GM19468 (cell line): ENCODE results near the gene LTBP2.
"Not testable (repeated sequence)": the region's sequence is repeated elsewhere in the genome, so short reads cannot be mapped to it uniquely, and the experiment has no call there.

Experiments used
- ATAC-seq: cut with Tn5 transposase; IDR thresholded peaks from one replicate; pipeline ENCODE4 v1.9.1; 2021; ENCODE audit warnings: mild to moderate bottlenecking, moderate library complexity, moderate number of reproducible peaks; ENCODE audit not compliant: unreplicated experiment; ENCODE audit errors: extremely low read depth

Gene LTBP2

GRCh38 chr14:74538411-74539391 is 73.3 kb downstream of the LTBP2 start:
- ATAC-seq: no peak

- ATAC-seq: not testable (repeated sequence)
These were observed 75.7 kb downstream of the LTBP2 start for GRCh38 chr14:74536336-74536735.

- ATAC-seq: no peak
These were observed 76.2 kb downstream of the LTBP2 start for GRCh38 chr14:74535756-74536325.

- ATAC-seq: no peak
These were observed 78.5 kb downstream of the LTBP2 start for GRCh38 chr14:74533576-74533975.

- ATAC-seq: no peak
These were observed 79.8 kb downstream of the LTBP2 start for GRCh38 chr14:74532246-74532645.

GRCh38 chr14:74531467-74531866 is 80.6 kb downstream of the LTBP2 start:
- ATAC-seq: no peak

- ATAC-seq: no peak
These were observed 81.0 kb downstream of the LTBP2 start for GRCh38 chr14:74531006-74531405.

- ATAC-seq: no peak
These were observed 83.2 kb downstream of the LTBP2 start for GRCh38 chr14:74528886-74529285.

GRCh38 chr14:74528406-74528805 is 83.6 kb downstream of the LTBP2 start:
- no peak for ATAC-seq

- ATAC-seq: no peak
These were observed 84.2 kb downstream of the LTBP2 start for GRCh38 chr14:74527736-74528280.

GRCh38 chr14:74526854-74527585 is 85.0 kb downstream of the LTBP2 start:
- ATAC-seq: no peak

GRCh38 chr14:74525361-74525851 is 86.6 kb downstream of the LTBP2 start:
- no peak for ATAC-seq

- ATAC-seq: no peak
These were observed 87.3 kb downstream of the LTBP2 start for GRCh38 chr14:74524812-74525135.

GRCh38 chr14:74524076-74524811 is 87.8 kb downstream of the LTBP2 start:
- ATAC-seq: no peak

- no peak for ATAC-seq
These were observed 89.3 kb downstream of the LTBP2 start for GRCh38 chr14:74522740-74523139.

GRCh38 chr14:74521756-74522155 is 90.3 kb downstream of the LTBP2 start:
- no peak for ATAC-seq

GRCh38 chr14:74519316-74520074 is 92.5 kb downstream of the LTBP2 start:
- ATAC-seq: no peak

- no peak for ATAC-seq
These were observed 93.8 kb downstream of the LTBP2 start for GRCh38 chr14:74518221-74518620.

GRCh38 chr14:74517731-74518130 is 94.3 kb downstream of the LTBP2 start:
- no peak for ATAC-seq
